ENCODE results near the gene GALNT12. TPM values are rescaled to one million over a fixed set of nuclear protein-coding genes. Genes with fewer than 3 reads are reported as not detected.
A peak's percentile ranks its signal among the peaks of the same experiment; 100 is the strongest.

Gene GALNT12
- total RNA-seq, 1 donor from 2014 or later = not detected

DNA sequence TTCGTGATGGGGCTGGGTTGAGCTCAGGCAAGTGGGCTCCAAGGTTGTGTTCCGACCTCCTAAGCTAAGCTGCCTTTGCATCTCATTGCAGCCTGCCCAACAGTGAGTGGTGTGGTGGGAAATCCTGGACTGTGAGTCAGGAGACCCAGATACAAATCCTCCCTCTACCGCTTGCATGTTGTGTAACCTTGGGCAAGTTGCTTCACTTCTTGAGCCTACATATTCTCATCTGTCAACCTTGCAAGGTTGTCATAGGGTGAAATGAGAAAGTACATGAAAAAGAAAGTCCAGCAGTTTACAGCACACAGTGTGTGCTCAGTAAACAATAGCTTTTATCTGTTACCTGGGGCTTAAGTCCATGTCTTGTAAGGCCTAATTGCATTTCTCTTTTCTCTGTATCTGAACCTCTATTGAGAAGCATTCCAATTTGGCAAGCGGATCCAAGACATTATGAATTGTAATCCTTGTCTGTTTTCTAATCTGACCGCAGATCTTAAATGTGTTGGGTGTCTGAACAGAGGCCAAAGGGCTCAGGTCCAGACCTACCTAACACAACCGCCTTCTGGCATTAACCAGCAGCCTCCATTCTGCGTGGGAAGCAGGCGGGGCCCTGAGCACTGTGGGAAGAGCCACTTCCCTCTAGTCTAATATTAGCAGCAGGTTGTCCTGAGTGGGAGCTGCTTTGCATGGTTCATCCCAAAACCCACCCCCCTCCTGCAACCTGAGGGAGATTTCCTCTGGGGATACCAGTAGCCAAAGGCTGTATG lies 1.8 kb upstream of the GALNT12 start:
- Mint-ChIP-seq H3K27me3 (ENCODE audit: unreplicated experiment) (peaks cover 70% of the 10 kb centered on the region), H3K27ac (ENCODE audit: unreplicated experiment) (peak overlapping the region; percentile 7), H3K9me3 (ENCODE audit: unreplicated experiment) (no peaks in the 10 kb centered on the region), H3K4me1 (ENCODE audit: unreplicated experiment) (peaks cover 10% of the 10 kb centered on the region), H3K36me3 (ENCODE audit: unreplicated experiment) (no peaks in the 10 kb centered on the region), H3K4me3 (ENCODE audit: unreplicated experiment) (no peak overlapping the region)
- no peak for DNase-seq (ENCODE audit: extremely low spot score, unreplicated experiment)
- no peak for TF ChIP-seq CTCF (IDR thresholded peaks at IDR 0.05)

DNA sequence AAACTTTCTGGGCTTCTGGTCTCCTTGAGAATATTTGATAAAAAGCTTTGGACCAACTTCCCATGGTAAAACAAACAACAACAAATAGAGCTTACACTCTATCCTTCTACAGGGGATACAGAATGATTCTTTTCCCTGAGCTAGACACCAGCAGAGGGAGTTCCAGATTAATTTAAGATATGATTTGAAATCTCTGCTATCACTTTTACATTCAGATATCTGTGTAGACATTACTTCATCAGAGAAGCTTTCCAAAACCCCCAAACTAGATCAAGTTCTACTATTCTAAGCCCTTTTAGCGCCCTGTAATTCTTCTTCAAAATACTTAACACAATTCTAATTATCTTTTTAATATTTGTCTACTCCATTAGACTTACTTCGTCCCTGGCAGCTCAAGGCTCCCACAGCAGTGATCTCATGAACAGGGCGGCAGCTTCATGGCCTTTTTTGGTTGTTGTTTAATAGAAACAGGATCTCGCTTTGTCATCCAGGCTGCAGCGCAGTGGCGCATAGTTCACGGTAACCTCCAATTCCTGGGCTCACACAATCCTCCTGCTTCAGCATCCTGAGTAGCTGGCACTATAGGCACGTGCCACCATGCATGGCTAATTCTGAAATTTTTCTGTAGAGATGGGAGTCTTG lies 955 bp upstream of the GALNT12 start:
- TF ChIP-seq CTCF (IDR thresholded peaks at IDR 0.05) = peak; percentile 46
- Mint-ChIP-seq H3K4me3 (ENCODE audit: unreplicated experiment) (peak overlapping the region; percentile 64), H3K27ac (ENCODE audit: unreplicated experiment) (no peak overlapping the region), H3K27me3 (ENCODE audit: unreplicated experiment) (peaks cover 75% of the 10 kb centered on the region), H3K4me1 (ENCODE audit: unreplicated experiment) (peaks cover 10% of the 10 kb centered on the region), H3K9me3 (ENCODE audit: unreplicated experiment) (no peaks in the 10 kb centered on the region), H3K36me3 (ENCODE audit: unreplicated experiment) (no peaks in the 10 kb centered on the region)
- no peak for DNase-seq (ENCODE audit: extremely low spot score, unreplicated experiment)

GRCh38 chr9:98807814-98808195 lies 335 bp downstream of the GALNT12 start:
- H3K4me3 Mint-ChIP-seq (ENCODE audit: unreplicated experiment) = peak overlapping the region; percentile 70
- no peak for TF ChIP-seq CTCF (IDR thresholded peaks at IDR 0.05)
- H3K9me3 Mint-ChIP-seq (ENCODE audit: unreplicated experiment) = no peaks in the 10 kb centered on the region
- H3K27me3 Mint-ChIP-seq (ENCODE audit: unreplicated experiment) = peaks cover 69% of the 10 kb centered on the region
- no peaks in the 10 kb centered on the region for H3K36me3 Mint-ChIP-seq (ENCODE audit: unreplicated experiment)
- DNase-seq (ENCODE audit: extremely low spot score, unreplicated experiment) = no peak
- no peak overlapping the region for H3K27ac Mint-ChIP-seq (ENCODE audit: unreplicated experiment)
- peaks cover 10% of the 10 kb centered on the region for H3K4me1 Mint-ChIP-seq (ENCODE audit: unreplicated experiment)

- Mint-ChIP-seq H3K27ac (ENCODE audit: unreplicated experiment) (no peak overlapping the region), H3K4me3 (ENCODE audit: unreplicated experiment) (peak overlapping the region; percentile 70), H3K4me1 (ENCODE audit: unreplicated experiment) (peaks cover 10% of the 10 kb centered on the region), H3K27me3 (ENCODE audit: unreplicated experiment) (peaks cover 71% of the 10 kb centered on the region), H3K36me3 (ENCODE audit: unreplicated experiment) (no peaks in the 10 kb centered on the region), H3K9me3 (ENCODE audit: unreplicated experiment) (no peaks in the 10 kb centered on the region)
- no peak for DNase-seq (ENCODE audit: extremely low spot score, unreplicated experiment)
- TF ChIP-seq CTCF (IDR thresholded peaks at IDR 0.05) = no peak
Measured at GRCh38 chr9:98808411-98808815, 943 bp downstream of the GALNT12 start.

- Mint-ChIP-seq H3K4me1 (ENCODE audit: unreplicated experiment) (peaks cover 10% of the 10 kb centered on the region), H3K27ac (ENCODE audit: unreplicated experiment) (no peak overlapping the region), H3K36me3 (ENCODE audit: unreplicated experiment) (no peaks in the 10 kb centered on the region), H3K4me3 (ENCODE audit: unreplicated experiment) (peak overlapping the region; percentile 70), H3K9me3 (ENCODE audit: unreplicated experiment) (no peaks in the 10 kb centered on the region), H3K27me3 (ENCODE audit: unreplicated experiment) (peaks cover 68% of the 10 kb centered on the region)
- no peak for DNase-seq (ENCODE audit: extremely low spot score, unreplicated experiment)
- no peak for TF ChIP-seq CTCF (IDR thresholded peaks at IDR 0.05)
Measured at GRCh38 chr9:98808875-98809274, 1.4 kb downstream of the GALNT12 start.
